ENCODE results near the gene CFL1.

The CFL1 gene

GRCh38 chr11:65814986-65815565 lies 42.9 kb downstream of the CFL1 start:
- H3K4me1 ChIP-seq (ENCODE audit: insufficient read depth, low read length, poor library complexity, severe bottlenecking) = peaks cover 13% of the 10 kb centered on the region
- no peaks in the 10 kb centered on the region for H4K20me1 ChIP-seq (ENCODE audit: insufficient read depth, low read length, poor library complexity, severe bottlenecking)
- TF ChIP-seq EZH2phosphoT487 (IDR thresholded peaks at IDR 0.05; ENCODE audit: borderline replicate concordance) = no peak
- TF ChIP-seq, protein P1, sequence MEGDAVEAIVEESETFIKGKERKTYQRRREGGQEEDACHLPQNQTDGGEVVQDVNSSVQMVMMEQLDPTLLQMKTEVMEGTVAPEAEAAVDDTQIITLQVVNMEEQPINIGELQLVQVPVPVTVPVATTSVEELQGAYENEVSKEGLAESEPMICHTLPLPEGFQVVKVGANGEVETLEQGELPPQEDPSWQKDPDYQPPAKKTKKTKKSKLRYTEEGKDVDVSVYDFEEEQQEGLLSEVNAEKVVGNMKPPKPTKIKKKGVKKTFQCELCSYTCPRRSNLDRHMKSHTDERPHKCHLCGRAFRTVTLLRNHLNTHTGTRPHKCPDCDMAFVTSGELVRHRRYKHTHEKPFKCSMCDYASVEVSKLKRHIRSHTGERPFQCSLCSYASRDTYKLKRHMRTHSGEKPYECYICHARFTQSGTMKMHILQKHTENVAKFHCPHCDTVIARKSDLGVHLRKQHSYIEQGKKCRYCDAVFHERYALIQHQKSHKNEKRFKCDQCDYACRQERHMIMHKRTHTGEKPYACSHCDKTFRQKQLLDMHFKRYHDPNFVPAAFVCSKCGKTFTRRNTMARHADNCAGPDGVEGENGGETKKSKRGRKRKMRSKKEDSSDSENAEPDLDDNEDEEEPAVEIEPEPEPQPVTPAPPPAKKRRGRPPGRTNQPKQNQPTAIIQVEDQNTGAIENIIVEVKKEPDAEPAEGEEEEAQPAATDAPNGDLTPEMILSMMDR (conservative IDR thresholded peaks at IDR 0.05; ENCODE audit: low read length) = no peak
- H2AFZ ChIP-seq (ENCODE audit: low read length) = no peak overlapping the region
- H3K27me3 ChIP-seq (ENCODE audit: insufficient read depth, low read length, poor library complexity, severe bottlenecking) = no peaks in the 10 kb centered on the region
- no peaks in the 10 kb centered on the region for H3K9me3 ChIP-seq (ENCODE audit: insufficient read depth, low read depth, low read length)
- H3K4me2 ChIP-seq (ENCODE audit: low read depth, low read length, poor library complexity, severe bottlenecking) = no peak overlapping the region
- peaks cover 4% of the 10 kb centered on the region; the same call in 1 of the 2 replicates for H3F3A ChIP-seq (ENCODE audit: low read depth)
- H3K36me3 ChIP-seq (ENCODE audit: insufficient read depth, low read length) = no peaks in the 10 kb centered on the region
- H3K9ac ChIP-seq (ENCODE audit: low read depth, low read length, poor library complexity, severe bottlenecking) = no peak overlapping the region
- no peak overlapping the region for H3K4me3 ChIP-seq (ENCODE audit: low read length, poor library complexity, severe bottlenecking)
- no peaks in the 10 kb centered on the region for H3K9me2 ChIP-seq (replicated peaks; ENCODE audit: low read depth, low read length)
- peaks cover 13% of the 10 kb centered on the region; the same call in 1 of the 2 replicates for H3K79me2 ChIP-seq (ENCODE audit: insufficient read depth, low read length)

GRCh38 chr11:65814131-65814985 lies 43.6 kb downstream of the CFL1 start:
- no peaks in the 10 kb centered on the region for H3K36me3 ChIP-seq (ENCODE audit: insufficient read depth, low read length)
- H3K4me2 ChIP-seq (ENCODE audit: low read depth, low read length, poor library complexity, severe bottlenecking) = no peak overlapping the region
- no peaks in the 10 kb centered on the region for H3K9me2 ChIP-seq (replicated peaks; ENCODE audit: low read depth, low read length)
- H3K79me2 ChIP-seq (ENCODE audit: insufficient read depth, low read length) = peaks cover 13% of the 10 kb centered on the region; the same call in 1 of the 2 replicates
- no peak overlapping the region for H2AFZ ChIP-seq (ENCODE audit: low read length)
- H3F3A ChIP-seq (ENCODE audit: low read depth) = peaks cover 4% of the 10 kb centered on the region; the same call in 1 of the 2 replicates
- peaks cover 13% of the 10 kb centered on the region for H3K4me1 ChIP-seq (ENCODE audit: insufficient read depth, low read length, poor library complexity, severe bottlenecking)
- no peaks in the 10 kb centered on the region for H3K27me3 ChIP-seq (ENCODE audit: insufficient read depth, low read length, poor library complexity, severe bottlenecking)
- H3K9ac ChIP-seq (ENCODE audit: low read depth, low read length, poor library complexity, severe bottlenecking) = no peak overlapping the region
- no peak overlapping the region for H3K4me3 ChIP-seq (ENCODE audit: low read length, poor library complexity, severe bottlenecking)
- TF ChIP-seq, protein P1 (conservative IDR thresholded peaks at IDR 0.05; ENCODE audit: low read length) = no peak
- no peak for TF ChIP-seq EZH2phosphoT487 (IDR thresholded peaks at IDR 0.05; ENCODE audit: borderline replicate concordance)
- H3K9me3 ChIP-seq (ENCODE audit: insufficient read depth, low read depth, low read length) = no peaks in the 10 kb centered on the region
- H4K20me1 ChIP-seq (ENCODE audit: insufficient read depth, low read length, poor library complexity, severe bottlenecking) = no peaks in the 10 kb centered on the region

DNA sequence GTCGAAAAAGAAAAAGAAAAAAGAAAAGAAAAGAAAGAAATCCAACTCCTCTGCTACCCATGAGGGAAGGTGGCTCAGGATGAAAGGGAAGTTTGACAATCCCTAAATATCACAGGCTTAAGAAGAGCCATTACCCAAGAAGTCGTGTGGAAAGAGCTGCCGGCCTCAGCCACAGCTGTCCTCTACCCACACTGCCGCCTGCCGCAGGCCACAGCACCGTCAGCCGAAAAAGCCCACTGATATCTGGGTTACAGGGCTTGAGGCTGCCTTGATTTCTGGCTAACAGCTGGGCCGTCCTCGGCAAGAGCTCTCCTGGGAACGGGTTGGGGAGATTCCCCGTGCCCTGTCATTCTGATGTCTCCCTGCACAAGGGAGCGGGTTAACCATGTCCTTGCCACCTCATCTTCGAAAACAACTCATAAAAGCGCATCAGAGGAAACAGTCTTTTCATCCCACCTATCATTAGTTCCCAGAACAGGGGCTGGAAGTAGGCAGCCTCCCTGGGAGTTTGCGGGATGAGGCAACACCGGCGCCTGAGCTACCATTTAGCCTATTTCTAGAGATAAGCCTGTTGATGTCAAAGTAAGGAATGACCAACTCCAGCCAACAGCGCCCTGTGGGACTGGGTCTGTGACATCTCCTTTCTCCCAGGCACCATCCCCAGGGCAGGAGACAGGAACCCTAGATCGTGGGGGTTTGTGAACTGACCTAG lies 46.1 kb downstream of the CFL1 start:
- Histone ChIP-seq H3K36me3 (ENCODE audit: insufficient read depth, low read length) (no peaks in the 10 kb centered on the region), H3K9me2 (replicated peaks; ENCODE audit: low read depth, low read length) (no peaks in the 10 kb centered on the region), H3K4me1 (ENCODE audit: insufficient read depth, low read length, poor library complexity, severe bottlenecking) (peaks cover 5% of the 10 kb centered on the region), H3F3A (ENCODE audit: low read depth) (peaks cover 4% of the 10 kb centered on the region; the same call in 1 of the 2 replicates), H3K4me3 (ENCODE audit: low read length, poor library complexity, severe bottlenecking) (no peak overlapping the region), H3K4me2 (ENCODE audit: low read depth, low read length, poor library complexity, severe bottlenecking) (no peak overlapping the region), H2AFZ (ENCODE audit: low read length) (no peak overlapping the region), H3K9ac (ENCODE audit: low read depth, low read length, poor library complexity, severe bottlenecking) (no peak overlapping the region), H3K27me3 (ENCODE audit: insufficient read depth, low read length, poor library complexity, severe bottlenecking) (no peaks in the 10 kb centered on the region), H4K20me1 (ENCODE audit: insufficient read depth, low read length, poor library complexity, severe bottlenecking) (no peaks in the 10 kb centered on the region), H3K9me3 (ENCODE audit: insufficient read depth, low read depth, low read length) (no peaks in the 10 kb centered on the region), H3K79me2 (ENCODE audit: insufficient read depth, low read length) (peaks cover 5% of the 10 kb centered on the region; the same call in 1 of the 2 replicates)
- TF ChIP-seq, protein P1 (conservative IDR thresholded peaks at IDR 0.05; ENCODE audit: low read length) = no peak
- no peak for TF ChIP-seq EZH2phosphoT487 (IDR thresholded peaks at IDR 0.05; ENCODE audit: borderline replicate concordance)
